T1000 (cell line): Measurements from ENCODE around the gene PLAGL1.
"Not testable (repeated sequence)": the region's sequence is repeated elsewhere in the genome, so short reads cannot be mapped to it uniquely, and the experiment has no call there.

ENCODE experiments used
- DNase-seq: peaks from one replicate; lab custom pipeline; 2025; ENCODE audit warnings: mixed read lengths; lab: John Stamatoyannopoulos, UW

Gene PLAGL1

DNA sequence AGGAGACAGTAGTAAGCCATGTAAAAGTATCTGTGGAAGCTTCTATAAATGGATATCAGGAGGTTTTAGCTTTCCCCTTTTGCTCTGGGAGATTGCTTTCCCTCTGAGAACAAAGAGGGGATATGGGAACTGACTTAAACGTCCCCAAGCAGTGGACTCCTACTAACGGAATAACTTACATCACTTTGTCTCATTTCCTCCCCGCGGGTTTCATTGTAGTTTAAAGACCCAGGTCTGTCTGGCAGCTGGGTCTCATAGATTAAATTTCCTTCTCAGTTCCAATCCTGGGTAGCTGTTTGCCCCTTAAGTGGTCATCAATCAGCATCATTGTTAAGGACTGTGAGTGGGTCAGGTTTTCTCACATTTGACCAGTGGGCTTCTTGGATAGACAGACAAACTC is 68.7 kb downstream of the PLAGL1 start:
- DNase-seq = no peak

DNA sequence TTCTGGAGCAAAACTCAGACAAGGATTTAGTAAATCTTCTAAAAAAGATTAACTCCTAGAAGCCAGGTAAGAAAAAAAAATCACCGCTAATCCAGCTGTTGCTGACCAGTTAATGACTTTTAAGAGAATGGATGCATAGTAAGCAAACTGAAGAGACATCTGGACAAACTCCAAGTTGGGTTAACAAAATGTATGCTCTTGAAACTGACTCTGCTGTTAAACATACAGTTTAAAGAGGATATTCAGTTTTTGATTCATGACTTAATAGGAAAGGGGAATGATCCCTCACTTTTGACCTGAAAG is 70.4 kb downstream of the PLAGL1 start:
- no peak for DNase-seq

DNA sequence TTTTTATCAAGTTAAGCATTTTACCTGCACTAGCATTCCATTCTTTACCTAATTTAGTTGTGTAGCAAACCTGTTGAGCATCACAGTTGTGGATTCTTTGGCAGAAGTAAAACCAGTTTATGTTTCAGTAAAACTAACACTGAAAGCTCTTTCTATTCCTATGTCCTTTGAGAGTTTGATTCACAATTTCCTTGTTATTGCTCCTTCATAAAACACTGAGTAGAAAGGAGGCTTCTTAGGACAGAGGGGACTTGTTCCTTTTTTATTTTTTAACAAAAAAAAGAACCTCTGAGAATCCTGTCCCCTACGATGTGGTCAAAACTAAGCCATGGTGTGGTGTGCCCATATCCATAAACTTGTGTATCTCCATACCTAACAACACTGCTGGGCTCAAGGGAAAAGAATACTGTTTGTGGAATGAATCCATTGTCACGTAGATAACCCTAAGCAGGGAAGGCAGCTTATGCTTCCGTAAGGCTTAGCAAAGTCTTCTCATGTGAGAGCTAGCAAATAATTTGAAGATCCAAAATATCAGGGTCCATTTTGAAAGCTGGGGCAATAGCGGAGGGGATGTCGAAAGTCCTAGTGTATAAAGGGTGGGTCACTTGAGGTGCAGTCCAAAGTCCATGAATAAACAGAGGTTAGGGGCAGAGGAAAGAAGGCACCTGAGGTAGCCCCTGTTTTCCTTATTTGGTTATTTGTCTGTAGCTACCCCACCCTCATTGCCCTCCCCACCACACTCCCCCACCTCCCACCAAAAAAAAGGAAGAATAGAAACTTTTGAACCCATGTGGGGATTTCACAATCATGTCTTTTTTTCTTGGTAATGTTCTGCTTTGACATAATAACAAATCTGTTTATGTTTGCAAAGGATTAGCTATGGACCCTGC is 71.0 kb downstream of the PLAGL1 start:
- DNase-seq = no peak

DNA sequence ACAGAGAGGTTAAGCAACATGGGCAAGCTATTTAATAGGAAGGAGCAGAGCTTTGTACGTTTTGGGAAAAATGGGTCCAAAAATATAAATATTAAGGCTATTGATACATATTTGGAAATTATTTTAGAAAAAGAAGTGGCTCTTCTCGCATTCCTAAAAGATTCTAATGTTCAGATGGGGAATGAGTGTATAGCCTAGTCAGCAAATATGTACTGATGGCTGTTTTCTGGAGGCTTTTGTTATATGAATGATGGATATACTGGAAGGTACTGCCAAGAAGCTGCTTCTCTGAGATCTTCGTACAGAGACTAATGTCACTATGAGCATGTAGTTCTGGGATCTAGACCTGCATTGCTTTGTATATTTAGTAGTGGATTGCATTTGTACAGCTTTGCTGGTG is 71.7 kb downstream of the PLAGL1 start:
- DNase-seq = no peak

DNA sequence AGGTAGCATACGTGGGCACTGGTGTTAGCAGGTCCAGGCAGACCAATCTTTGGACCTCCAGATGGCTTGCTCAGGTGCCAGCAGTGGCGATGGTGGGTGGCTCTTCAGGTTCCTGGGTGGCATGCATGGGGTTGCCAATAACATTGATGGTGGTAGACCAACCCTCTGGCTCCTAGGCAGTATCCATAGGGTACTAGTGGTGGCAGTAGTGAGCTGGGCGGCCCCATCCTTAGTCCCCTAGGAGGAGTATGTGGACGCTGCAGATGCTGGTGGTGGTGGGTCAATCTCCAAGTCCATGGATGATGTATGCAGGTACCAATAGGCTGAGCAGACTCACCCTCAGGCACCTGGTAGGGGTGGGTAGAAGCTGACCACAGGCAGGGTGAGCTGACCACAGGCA is 73.2 kb downstream of the PLAGL1 start:
- DNase-seq = no peak

DNA sequence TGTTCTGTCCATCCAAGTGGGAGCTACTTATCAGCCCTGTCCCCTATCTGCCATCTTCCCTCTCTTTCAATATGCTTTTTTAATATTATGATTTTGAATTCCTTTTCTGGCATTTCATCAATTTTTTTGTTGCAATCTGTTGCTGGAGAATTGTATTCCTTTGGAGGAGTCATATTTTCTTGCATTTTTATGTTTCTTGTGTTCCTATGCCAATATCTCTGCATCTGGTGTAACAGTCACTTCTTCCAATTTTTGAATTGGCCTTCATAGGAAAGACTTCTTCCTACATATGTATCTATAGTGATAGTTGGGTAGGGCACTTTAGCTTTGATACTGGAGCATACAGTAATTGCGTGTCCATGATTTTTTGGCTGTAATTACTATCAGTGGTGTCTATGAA is 73.7 kb downstream of the PLAGL1 start:
- DNase-seq = no peak

DNA sequence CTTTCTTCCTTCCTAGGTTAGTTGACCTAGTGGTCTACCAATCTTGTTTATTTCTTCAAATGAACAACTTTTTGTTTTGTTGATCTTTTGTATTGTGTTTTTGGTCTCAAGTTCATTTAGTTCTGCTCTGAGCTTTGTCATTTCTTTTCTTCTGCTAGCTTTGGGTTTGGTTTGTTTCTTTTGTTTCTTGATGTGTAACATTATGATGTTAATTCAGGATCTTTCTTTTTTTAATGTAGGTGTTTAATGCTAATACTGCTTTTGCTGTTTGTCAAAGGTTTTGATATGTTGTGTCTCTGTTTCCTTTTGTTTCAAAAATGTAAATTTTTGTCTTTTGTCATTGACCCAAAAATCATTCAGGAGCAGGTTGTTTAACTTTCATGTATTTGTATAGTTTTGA is 78.1 kb downstream of the PLAGL1 start:
- no peak for DNase-seq

DNA sequence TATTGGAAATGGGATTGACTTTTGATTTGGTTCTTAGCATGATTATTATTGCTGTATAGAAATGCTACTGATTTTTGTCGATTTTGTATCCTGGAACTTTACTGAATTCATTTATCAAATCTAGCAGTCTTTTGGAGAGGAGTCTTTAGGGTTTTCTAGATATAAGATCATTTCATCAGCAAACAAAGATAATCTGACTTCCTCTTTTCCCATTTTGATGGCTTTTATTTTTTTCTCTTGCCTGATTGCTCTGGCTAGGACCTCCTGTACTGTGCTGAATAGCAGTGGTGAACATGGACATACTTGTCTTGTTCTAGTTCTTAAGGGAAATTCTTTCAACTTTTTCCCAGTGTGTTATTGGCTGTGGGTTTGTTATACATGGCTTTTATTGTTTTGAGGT is 79.2 kb downstream of the PLAGL1 start:
- no peak for DNase-seq

DNA sequence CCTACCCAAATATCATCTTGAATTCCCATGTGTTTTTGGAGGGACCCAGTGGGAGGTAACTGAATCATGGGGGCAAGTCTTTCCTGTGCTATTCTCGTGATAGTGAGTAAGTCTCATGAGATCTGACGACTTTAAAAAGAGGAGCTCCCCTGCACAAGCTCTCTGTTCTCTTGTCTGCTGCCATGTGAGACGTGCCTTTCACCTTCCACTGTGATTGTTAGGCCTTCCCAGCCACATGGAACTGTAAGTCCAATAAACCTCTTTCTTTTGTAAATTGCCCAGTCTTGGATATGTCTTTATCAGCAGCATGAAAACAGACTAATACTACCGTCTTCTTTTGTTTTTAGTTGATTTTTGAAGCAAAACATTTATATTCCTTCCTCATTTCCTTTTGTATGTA is 91.0 kb downstream of the PLAGL1 start:
- not testable (repeated sequence) for DNase-seq

DNA sequence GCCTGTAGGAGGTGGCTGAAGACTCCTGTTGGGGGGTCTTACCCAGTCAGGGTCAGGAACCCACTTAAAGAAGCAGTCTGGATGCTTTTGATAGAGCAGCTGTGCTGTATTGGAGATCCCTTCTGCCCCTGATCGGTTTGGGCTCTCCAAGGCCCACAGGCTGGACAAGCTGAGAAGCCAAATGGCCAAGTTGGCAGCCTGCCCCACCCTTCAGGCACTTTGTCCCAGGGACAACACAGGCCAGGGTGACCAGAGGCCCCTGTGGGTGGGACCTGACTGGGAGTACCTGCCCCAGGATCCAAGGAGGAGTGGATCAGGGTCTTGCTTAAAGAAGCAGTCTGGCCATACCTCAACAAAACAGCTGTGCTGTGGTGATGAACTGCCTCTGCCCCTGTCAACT is 95.4 kb downstream of the PLAGL1 start:
- DNase-seq = no peak

DNA sequence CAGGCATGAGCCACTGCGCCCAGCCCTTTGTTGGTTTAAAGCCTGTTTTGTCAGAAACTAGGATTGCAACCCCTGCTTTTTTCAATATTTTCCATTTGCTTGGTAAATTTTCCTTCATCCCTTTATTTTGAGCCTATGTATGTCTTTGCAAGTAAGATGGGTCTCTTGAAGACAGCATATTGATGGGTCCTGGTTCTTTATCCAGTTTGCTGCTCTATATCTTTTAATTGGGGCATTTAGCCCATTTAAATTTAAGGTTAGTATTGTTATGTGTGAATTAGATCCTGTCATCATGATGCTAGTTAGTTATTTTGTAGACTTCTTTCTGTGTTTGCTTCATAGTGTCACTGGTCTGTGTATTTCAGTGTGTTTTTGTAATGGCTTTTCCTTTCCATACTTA is 97.0 kb downstream of the PLAGL1 start:
- no peak for DNase-seq

DNA sequence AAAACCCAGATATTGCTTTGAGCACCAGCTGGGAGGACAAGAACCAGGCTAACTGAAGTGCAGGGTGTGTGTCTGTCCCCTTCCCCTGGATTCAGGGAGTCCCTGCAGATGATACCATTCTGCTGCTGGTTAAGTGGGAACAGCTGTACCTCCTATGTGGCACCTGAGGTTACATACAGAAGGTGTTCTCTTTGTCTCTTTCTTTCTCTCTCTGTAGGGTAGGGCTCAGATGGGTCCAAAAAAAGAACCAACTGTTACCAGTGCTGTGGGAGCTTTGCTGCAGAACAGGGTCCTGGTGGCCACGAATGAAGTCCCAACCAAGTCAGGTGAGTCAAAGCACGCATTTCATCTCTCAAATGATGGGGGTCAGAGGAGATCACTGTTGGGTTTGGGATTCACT is 105.2 kb downstream of the PLAGL1 start:
- DNase-seq = no peak

DNA sequence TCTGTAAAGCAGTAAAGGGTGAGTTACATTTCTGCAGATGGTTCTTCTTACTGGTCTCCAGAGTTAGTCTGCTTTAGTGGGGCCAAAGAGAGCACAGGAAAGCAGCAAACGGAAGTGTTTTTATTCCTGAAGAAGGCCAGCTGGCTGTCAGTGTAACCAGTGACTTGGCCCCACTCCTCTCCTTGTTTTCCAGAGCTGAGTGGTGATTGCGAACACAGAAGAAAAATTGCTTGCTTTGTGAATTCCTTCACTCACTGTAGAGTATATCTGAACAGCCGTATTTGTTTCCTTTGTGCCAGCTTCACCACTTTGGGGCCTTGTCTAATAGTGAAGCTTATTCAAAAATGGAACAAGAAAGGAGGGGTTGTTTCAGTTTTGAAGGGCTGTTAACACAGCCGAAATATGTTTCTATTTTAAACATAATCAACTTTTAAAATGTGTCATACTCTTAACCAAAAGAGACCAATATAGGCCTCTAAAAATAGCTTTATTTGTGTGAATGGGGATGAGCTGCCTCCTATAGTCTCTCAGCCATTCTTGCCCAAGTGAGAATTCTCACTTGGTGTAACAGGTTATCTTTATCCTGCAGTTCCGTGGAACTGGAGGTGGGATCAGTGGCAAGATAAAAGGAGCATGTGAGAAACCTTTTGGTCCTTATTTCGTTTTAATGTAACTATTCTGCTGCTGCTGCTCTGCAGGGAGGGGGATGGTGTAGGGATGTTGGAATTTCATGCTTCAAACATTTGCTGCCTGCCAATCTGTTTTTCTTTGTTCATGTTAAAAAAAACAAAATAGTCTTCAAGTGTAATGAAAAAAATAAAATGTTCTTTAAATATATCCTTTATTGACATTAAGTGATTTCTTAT is 105.9 kb downstream of the PLAGL1 start:
- no peak for DNase-seq

DNA sequence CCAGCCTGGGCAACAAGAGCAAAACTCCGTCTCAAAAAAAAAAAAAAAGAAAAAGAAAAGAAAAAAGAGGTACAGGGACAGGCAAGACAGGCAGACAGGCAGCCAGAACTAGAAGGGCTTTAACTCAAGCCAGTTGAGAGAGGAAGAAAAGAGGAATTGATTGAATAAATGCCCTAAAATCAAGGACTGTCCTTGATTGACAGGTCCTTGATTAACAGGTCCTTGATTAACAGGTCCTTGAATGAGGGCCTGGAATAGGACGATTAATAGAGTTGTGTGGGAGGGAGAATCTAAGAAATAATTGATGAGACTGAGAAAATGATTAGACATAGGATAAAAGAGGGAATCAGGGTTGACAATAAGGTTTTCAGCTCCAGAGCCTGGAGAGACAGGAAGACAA is 107.7 kb downstream of the PLAGL1 start:
- no peak for DNase-seq

DNA sequence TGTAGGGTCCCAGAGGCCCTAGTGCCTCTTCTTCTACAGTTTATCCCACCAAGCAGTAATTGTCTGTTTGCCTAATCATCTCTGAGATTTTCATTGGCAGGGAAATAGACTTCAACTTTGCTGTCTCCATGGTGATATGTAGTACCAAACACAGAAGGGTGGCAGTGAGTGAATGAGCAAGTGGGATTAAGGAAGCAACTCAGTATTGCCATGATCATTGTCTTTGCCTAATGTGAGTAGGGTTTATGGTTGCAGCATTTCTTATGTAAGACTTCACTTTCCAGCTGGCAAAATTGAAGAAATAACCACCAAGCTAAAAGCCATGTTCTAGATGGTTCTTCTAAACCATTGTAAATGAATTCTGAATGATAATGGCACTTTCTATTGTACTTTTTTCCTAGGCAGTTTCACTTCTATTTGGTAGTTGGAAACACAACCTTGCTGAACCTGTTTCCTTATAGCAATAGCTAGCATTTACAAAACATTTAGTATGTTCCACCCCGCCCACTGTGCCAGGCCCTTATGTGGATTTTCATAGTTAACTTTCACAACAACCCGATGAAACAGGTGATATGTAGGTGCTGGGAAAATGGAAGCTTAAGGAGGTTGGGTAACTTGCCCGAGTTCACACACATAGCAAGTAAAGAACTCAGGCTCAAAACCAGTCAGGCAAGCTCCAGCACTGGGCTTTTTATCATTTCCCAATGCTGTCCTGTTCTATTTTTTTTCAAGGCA is 111.8 kb downstream of the PLAGL1 start:
- no peak for DNase-seq

DNA sequence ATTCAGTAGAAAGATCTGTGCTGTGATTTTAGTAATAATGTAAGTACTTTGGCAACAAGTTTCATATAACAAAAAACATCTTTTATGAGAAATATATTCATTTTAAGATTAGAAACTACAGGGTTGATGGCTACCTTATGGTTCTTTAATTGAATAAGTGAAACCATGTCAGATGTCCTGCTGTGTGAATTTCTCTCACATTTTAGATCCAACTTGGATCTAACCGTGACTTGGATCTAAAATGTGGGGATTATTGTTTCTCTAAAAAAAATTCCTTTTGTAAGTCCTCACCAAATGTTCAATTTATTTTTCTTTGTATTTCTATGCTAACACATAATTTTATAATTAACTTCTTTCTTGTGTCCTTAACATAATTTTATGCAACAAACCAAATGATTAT is 113.4 kb downstream of the PLAGL1 start:
- no peak for DNase-seq
